Stimulated activated CD4-positive, alpha-beta T cell treated with anti-CD3 and anti-CD28 coated beads, Interleukin-2, amount 100 ng/mL, for 24 hours (primary cell): Measurements from ENCODE around the gene PIK3R5.

Experiments used
- DNase-seq, 2 donors: peaks; one replicate each; pipeline ENCODE4 v3.0.0-alpha.2; 2020

PIK3R5 gene

GRCh38 chr17:8952191-8952590 is 13.3 kb downstream of the PIK3R5 start:
- DNase-seq = no peak

DNA sequence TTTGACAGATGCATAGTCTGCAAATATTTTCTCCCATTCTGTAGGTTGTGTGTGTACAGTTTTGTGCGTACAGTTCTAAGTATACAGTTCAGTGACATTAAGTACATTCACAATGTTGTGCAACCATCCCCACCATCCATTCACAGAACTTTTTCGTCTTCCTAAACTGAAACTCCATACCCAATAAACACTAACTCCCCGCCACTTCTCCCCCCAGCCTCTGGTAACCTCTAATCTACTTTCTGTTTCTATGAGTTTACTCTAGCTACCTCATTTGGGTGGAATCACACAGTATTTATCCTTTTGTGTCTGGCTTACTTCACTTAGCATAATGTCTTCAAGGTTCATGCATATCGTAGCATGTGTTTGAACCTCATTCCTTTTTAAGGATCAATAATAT is 14.3 kb downstream of the PIK3R5 start:
- DNase-seq = no peak

DNA sequence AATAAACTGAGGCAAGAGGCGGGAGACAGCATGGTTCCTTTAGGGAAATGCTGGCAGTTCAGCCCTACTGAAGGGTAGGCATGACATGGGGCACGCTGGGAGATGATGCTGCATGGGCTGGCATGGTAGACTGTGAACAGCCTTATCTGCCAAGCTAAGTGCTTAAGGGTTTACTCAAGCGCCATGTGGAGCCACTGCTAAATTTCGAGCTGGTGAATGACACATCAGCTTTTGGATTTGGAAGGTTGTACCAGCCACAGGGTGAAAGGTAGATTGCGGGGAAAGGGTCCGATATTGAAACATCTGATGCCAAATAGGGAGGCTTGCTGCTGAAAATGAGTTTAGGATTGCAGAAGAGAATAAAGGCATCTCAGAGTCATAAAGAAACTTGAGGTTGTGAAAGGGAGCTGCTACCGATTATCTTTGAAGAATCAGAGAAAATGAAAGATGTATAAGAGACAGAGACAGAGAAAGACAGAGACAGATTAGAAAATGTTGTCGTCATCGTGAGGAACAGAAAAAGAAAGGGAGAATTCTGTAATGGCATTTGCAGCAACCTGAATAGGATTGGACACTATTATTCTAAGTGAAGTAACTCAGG is 16.3 kb downstream of the PIK3R5 start:
- DNase-seq = no peak

- no peak for DNase-seq
These were observed 17.0 kb downstream of the PIK3R5 start for GRCh38 chr17:8948462-8948861.

DNA sequence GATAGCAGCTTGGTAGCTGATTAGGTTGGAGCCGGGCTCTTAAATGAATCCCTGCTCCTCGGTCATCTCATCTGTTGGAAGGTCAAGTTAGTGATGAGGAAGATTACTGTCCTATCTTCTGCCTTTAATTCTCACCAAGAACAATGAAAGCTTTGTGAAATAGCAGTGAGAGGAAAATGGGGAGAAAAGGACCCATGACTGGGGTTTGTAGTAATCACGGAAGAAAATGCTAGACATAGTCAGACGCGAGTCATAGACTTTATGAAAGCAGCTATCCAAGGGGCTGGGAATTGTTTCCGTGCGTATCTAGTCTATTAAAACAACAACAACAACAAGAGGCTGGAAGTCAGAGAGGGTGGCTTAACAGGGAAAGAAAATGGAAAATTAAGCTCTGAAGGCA is 18.3 kb downstream of the PIK3R5 start:
- DNase-seq = no peak

DNA sequence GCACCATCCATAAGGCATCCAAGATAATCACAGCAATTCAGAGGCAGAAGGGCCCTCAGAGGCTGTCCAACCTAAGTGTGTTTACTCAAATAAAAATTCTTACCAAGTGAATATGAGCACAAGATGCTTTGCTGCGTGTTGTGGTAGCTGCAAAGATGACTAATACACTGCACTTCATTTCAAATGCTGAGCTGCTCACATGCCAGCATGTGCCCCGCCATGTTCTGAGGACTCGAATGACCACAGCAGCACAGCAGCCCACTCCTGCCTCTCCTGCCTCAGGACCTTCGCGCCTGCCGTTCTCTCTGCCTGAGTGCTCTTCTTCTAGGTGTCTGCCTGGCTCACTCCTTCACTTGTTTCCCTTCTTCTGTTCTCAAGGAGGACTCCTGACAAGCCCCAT is 19.0 kb downstream of the PIK3R5 start:
- no peak for DNase-seq

- DNase-seq = no peak
These were observed 19.4 kb downstream of the PIK3R5 start for GRCh38 chr17:8946071-8946470.

DNA sequence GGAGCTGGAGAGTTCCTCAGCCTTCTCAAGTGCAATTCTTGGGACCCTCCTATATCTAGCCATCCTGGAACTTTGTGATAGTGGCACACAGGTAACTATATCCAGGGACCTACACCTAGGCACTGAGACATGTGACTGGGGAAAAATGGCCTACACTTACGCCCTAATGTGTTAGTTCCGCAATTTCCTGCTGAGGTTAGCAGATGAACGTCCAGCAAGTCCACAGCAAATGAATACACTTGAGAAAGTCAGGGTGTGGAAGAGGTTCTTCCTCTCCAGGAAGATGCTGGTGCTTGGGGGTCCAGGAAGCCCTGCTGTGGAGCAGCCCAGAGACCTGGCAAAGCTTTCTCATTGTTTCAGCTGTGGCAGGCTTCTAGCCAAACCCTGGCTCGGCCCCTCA is 20.8 kb downstream of the PIK3R5 start:
- DNase-seq = no peak

GRCh38 chr17:8944083-8944482 is 21.4 kb downstream of the PIK3R5 start:
- no peak for DNase-seq

DNA sequence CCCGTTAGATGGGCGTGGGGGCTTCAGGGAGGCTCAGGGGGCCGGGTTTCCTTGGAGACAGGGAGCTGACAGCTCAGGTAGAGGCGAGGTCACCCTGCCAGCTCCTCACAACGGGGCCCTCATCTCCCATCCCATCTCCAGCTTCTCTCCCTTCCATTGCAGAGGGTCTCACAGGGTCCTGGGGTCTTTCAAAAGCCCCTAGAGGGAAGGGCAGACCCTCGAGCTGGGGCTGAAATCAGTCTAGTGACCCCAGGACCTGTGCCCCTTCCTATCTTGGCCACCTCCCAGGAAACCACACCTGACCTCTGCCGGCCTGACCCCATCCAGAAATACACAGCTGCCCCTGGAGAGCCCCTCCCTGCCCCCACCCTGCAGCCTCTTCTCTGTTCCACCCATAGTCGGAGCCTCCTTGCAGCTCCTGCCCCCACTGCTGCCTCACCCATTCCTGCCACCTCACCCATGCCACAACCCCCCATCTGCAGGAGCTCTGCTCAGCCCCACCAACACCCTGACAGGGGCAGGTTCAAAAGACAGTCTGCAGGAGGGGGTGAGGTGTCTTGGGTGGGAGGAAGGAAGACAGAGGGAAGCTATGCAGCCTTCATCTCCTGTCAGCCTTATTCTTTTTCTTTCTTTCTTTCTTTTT is 23.4 kb downstream of the PIK3R5 start:
- no peak for DNase-seq

DNA sequence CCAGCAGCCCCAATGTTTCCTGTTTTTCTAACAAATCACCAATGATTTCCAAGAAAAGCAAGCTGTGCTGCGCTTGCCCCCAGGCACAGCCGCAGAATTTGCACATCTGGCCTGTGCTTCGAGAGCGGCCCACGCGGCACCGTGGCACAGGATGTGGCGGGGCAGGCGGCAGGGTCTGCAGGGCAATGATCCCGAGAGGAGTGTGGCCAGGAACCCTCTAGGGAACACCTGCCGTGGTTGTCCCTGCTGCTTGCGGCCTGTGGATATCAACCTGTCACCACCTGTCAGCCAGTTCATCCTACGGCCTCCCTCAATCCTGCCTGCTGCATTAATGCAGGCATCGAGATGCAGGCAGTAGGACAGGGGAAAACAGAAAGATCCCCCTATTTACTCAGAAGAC is 24.0 kb downstream of the PIK3R5 start:
- DNase-seq = peak; percentile 66 to 70

GRCh38 chr17:8940866-8941471 is 24.5 kb downstream of the PIK3R5 start:
- no peak for DNase-seq

- no peak for DNase-seq
These were observed 25.8 kb downstream of the PIK3R5 start for GRCh38 chr17:8939496-8940334.

DNA sequence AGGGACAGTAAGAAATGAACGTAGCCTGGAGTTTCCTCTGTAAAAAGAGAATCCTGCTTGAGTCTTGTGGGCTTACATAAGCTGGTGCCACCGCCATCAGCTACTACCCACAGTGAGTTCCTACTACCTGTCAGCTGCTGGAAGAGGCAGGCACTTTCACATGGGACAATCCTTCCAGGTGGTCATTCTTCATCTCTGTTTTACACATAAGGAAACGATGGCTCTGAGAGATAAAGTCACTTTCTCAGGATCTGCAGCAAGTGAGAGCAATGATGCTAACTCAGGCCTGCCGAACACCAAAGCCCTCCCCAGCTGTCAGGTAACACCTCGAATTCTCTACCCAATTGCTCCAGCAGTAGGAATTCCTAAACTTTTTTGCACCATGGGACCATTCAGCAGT is 26.6 kb downstream of the PIK3R5 start:
- no peak for DNase-seq

DNA sequence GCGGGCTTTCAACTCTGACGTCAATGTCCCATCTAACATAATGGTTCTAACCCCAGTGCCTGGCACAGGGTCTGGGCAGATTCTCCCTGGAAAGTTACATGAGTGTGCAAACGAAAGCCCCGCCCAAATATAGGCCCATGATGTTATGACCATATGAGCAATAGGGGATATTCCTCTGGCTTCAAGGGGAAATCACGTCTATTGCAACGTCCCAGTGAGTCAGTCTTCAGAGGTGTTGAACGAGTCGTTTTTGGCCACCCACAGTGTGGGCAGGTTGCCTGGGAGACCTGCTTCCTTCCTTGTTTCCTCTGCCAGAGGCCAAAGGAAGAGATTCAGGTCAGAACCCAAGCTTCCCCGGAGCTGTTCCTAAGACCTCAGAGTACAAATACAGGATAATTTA is 30.3 kb downstream of the PIK3R5 start:
- DNase-seq = peak; percentile 69 to 72

- no peak for DNase-seq
These were observed 31.2 kb downstream of the PIK3R5 start for GRCh38 chr17:8934346-8934745.

GRCh38 chr17:8930649-8931048 is 34.9 kb downstream of the PIK3R5 start:
- no peak for DNase-seq

- DNase-seq = no peak
These were observed 37.2 kb downstream of the PIK3R5 start for GRCh38 chr17:8928347-8928746.

GRCh38 chr17:8927395-8927794 is 38.1 kb downstream of the PIK3R5 start:
- DNase-seq = no peak

GRCh38 chr17:8925808-8926207 is 39.7 kb downstream of the PIK3R5 start:
- DNase-seq = no peak

GRCh38 chr17:8925141-8925540 is 40.4 kb downstream of the PIK3R5 start:
- DNase-seq = no peak

DNA sequence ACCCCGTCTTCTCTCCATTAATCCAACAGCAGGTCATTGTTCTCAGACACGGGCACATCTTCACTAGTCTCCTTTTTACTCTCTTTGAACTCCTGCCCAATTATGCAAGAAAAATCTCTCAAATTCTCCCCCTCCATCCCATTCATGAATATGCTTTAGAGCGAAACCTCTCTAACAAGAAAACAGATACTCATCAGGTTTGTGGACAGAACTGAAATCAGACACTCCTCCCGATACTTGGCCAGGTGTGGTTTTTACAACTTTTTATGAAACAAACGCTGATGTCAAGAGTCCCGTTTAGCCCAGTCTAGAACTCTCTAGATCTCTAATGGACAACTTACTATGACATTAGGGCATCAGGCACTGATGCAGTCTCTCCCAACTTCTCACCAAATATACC is 40.9 kb downstream of the PIK3R5 start:
- no peak for DNase-seq

DNA sequence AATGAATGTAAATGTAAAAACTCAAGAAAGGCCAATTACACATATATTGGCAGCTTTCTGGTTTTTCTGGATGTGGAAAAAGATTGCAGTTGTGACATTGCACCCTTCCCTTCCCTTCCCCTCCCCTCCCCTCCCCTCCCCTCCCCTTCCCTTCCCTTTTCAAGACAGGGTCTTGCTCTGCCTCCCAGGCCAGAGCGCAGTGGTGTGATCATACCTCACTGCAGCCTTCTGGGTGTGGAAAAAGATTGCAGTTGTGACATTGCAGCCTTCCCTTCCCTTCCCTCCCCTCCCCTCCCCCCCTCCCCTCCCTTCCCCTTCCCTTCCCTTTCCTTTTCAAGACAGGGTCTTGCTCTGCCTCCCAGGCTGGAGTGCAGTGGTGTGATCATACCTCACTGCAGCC is 41.7 kb downstream of the PIK3R5 start:
- DNase-seq = no peak

- DNase-seq = no peak
These were observed 42.6 kb downstream of the PIK3R5 start for GRCh38 chr17:8922928-8923327.
